22Rv1 (cell line): ENCODE data around the gene HEPN1.
"Not testable (repeated sequence)": the region's sequence is repeated elsewhere in the genome, so short reads cannot be mapped to it uniquely, and the experiment has no call there.

Experiments used
- H3K27ac ChIP-seq: fragments of 450-650 bp; 2 replicates; pipeline ENCODE4 v1.5.1; 2017
- ZFX ChIP-seq: fragments of 450-650 bp; IDR thresholded peaks from 2 replicates; pipeline ENCODE4 v1.6.1; 2017; ENCODE audit warnings: antibody characterized with exemption, borderline replicate concordance
- TF ChIP-seq, protein P1 (sequence below): fragments of 450-650 bp; IDR thresholded peaks from 2 replicates; pipeline ENCODE4 v1.5.1; 2017; ENCODE audit warnings: mild to moderate bottlenecking

Gene HEPN1

DNA sequence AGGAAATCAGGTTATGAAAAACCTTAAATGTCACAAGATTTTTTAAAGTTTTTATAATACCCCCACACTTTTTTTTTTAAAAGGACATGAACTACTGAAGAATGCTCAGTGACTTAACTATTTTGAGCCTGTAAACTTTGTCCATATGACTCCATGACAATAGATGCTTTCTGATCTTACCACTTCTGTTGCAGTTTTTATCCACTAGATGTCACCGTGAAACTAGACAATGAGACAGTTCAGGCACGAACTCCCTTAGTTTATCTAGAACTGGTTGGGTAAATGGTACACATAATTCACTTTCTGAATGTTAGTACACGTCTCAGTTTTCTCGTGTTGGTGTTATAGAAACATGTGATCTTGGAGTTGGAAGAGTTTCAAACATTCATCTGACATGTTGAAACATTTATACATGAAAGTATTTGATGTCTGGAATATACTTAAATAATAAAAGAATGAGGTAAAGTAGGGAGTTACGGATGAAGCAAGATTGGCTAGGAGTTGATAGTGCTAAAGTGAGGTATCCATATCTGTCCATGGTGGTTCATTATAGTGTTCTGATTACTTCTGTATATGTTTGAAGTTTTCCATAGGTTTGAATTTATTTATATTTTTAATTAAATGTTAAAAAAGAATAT, 43.0 kb downstream of the HEPN1 start:
- TF ChIP-seq ZFX, result no peak
- TF ChIP-seq, protein P1, sequence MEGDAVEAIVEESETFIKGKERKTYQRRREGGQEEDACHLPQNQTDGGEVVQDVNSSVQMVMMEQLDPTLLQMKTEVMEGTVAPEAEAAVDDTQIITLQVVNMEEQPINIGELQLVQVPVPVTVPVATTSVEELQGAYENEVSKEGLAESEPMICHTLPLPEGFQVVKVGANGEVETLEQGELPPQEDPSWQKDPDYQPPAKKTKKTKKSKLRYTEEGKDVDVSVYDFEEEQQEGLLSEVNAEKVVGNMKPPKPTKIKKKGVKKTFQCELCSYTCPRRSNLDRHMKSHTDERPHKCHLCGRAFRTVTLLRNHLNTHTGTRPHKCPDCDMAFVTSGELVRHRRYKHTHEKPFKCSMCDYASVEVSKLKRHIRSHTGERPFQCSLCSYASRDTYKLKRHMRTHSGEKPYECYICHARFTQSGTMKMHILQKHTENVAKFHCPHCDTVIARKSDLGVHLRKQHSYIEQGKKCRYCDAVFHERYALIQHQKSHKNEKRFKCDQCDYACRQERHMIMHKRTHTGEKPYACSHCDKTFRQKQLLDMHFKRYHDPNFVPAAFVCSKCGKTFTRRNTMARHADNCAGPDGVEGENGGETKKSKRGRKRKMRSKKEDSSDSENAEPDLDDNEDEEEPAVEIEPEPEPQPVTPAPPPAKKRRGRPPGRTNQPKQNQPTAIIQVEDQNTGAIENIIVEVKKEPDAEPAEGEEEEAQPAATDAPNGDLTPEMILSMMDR, result peak; percentile 75
- H3K27ac ChIP-seq, result no peak overlapping the region

DNA sequence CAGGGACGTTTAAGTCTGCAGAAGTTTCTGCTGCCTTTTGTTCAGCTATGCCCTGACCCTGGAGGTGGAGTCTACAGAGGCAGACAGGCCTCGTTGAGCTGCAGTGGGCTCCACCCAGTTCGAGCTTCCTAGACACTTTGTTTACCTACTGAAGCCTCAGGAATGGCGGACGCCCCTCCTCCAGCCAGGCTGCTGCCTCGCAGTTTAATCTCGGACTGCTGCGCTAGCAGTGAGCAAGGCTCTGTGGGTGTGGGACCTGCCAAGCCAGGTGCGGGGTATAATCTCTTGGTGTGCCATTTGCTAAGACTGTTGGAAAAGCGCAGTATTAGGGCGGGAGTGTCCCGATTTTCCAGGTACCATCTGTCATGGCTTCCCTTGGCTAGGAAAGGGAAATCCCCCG, 49.1 kb downstream of the HEPN1 start:
- not testable (repeated sequence) for H3K27ac ChIP-seq
